Stimulated activated naive CD8-positive, alpha-beta T cell treated with anti-CD3 and anti-CD28 coated beads, Interleukin-15, amount 100 ng/mL, for 72 hours (primary cell): ENCODE measurements around the gene GJA8.
A peak's percentile ranks its signal among the peaks of the same experiment; 100 is the strongest.
"Not testable (repeated sequence)": the region's sequence is repeated elsewhere in the genome, so short reads cannot be mapped to it uniquely, and the experiment has no call there.

ENCODE experiments used
- ATAC-seq: fragments of 150-1000 bp; cut with Tn5 transposase; 2 replicates; pipeline ENCODE4 v1.10.0; 2021; ENCODE audit warnings: mild to moderate bottlenecking, moderate library complexity
- DNase-seq, 2 donors: peaks; one replicate each; pipeline ENCODE4 v3.0.0; 2021 to 2022
- H3K27ac Mint-ChIP-seq, 2 donors: one replicate each; pipeline ENCODE4 v1.8.0; 2022; ENCODE audit warnings: mild to moderate bottlenecking in 2 of 2, mixed read lengths in 2 of 2, moderate library complexity in 2 of 2
- H3K27me3 Mint-ChIP-seq: one replicate; pipeline ENCODE4 v1.8.0; 2022; ENCODE audit warnings: mixed read lengths
- H3K4me1 Mint-ChIP-seq: one replicate; pipeline ENCODE4 v1.8.0; 2022; ENCODE audit warnings: mild to moderate bottlenecking, mixed read lengths
- H3K4me3 Mint-ChIP-seq, 2 donors: one replicate each; pipeline ENCODE4 v1.8.0; 2022; ENCODE audit warnings: mild to moderate bottlenecking in 2 of 2, mixed read lengths in 2 of 2, moderate library complexity in 1 of 2
- H3K9me3 Mint-ChIP-seq, 2 donors: one replicate each; pipeline ENCODE4 v1.8.0; 2022; ENCODE audit warnings: mixed read lengths in 2 of 2

GJA8 gene

DNA sequence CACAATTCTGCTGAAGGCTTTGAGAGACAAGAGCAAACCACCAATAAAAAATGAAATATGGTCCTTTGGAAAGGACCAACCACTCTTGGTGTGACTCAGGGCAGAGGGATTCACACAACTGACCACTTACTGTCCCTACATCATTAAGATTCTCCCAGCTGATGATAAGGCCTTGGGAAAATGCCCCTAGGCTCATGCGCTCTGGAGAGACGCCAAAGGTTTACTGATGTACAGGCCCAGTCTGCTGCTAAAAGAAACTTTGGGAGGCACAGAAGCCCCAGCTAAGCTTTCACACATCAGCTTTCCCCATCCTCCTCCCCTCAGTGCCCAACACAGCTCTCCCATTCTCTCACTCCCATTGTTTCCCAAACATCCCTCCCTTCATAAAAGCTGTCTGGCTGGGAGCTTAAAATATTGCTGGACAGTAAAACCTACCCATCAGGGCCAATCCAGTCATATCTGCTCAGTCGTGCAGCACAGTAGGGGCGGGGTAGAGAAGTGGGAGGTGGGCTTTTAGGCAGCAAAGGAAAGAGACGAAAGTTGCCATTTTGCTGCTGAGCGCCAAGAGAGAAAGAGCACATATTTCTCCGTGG, at the start of gene GJA8:
Gene GJA8, plus strand, starts transcription at position 543 of the 593 bp plus-strand sequence. CDS start 5,161 bp downstream, outside the sequence.
- no peak for ATAC-seq
- peaks cover 7% of the 10 kb centered on the region for H3K4me1 Mint-ChIP-seq

DNA sequence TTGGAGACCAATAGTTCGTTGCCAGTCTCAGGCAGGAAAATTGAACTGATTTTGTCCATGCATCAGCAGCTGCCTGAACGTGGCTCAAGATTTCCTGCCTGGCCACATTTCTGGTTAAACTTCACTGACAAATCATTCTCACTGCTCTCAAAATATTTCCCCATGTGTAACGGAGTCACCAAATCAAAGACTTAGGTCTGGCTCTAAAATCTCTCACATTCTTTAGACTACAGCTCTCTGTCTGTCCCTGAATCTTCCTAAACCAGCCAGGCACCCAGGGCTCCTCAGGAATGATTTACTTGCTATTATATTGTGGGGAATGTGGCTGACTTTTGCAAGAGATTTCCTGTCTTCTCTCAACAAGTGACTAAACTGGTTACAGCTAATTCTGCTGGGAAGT, 49.2 kb upstream of the GJA8 start:
- H3K9me3 Mint-ChIP-seq = no peaks in the 10 kb centered on the region
- DNase-seq = no peak
- no peak overlapping the region for H3K4me3 Mint-ChIP-seq
- H3K4me1 Mint-ChIP-seq = no peaks in the 10 kb centered on the region
- no peak overlapping the region for H3K27ac Mint-ChIP-seq
- ATAC-seq = no peak
- peaks cover 38% of the 10 kb centered on the region for H3K27me3 Mint-ChIP-seq

More for the DNA sequence above, at the start of gene GJA8:
- H3K4me3 Mint-ChIP-seq = no peak within 1 kb of the TSS
- peaks cover 7% of the 10 kb centered on the region for H3K27me3 Mint-ChIP-seq
- H3K9me3 Mint-ChIP-seq = no peaks in the 10 kb centered on the region
- H3K27ac Mint-ChIP-seq = peak within 1 kb of the TSS in 1 of 2 donors; percentile 19
- no peak for DNase-seq

DNA sequence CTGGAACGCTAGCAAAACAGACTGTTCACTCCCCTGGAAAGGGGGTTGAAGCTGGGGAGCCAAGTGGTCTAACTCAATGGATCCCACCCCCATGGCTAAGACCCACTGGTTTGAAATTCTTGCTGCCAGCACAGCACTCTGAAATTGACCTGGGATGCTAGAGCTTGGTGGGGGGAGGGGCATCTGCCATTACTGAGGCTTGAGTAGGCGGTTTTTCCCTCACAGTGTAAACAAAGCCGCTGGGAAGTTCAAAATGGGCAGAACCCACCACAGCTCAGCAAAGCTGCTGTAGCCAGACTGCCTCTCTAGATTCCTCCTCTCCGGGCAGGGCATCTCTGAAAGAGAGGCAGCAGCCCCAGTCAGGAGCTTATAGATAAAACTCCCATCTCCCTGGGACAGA, 47.6 kb upstream of the GJA8 start:
- ATAC-seq, H3K27ac Mint-ChIP-seq, H3K4me1 Mint-ChIP-seq, DNase-seq, H3K4me3 Mint-ChIP-seq, H3K9me3 Mint-ChIP-seq: not testable (repeated sequence)
- peaks cover 38% of the 10 kb centered on the region for H3K27me3 Mint-ChIP-seq

DNA sequence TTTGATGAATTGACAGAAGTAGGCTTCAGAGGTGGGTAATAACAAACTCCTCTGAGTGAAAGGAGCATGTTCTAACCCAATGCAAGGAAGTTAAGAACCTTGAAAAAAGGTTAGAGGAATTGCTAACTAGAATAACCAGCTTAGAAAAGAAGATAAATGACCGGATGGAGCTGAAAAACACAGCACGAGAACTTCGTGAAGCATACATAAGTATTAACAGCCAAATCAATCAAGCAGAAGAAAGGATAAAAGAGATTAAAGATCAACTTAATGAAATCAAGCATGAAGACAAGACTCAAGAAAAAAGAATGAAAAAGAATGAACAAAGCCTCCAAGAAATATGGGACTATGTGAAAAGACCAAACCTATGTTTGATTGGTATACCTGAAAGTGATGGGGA, 46.6 kb upstream of the GJA8 start:
- H3K9me3 Mint-ChIP-seq, H3K4me3 Mint-ChIP-seq, DNase-seq, H3K27ac Mint-ChIP-seq, ATAC-seq, H3K4me1 Mint-ChIP-seq: not testable (repeated sequence)
- H3K27me3 Mint-ChIP-seq = peaks cover 33% of the 10 kb centered on the region

DNA sequence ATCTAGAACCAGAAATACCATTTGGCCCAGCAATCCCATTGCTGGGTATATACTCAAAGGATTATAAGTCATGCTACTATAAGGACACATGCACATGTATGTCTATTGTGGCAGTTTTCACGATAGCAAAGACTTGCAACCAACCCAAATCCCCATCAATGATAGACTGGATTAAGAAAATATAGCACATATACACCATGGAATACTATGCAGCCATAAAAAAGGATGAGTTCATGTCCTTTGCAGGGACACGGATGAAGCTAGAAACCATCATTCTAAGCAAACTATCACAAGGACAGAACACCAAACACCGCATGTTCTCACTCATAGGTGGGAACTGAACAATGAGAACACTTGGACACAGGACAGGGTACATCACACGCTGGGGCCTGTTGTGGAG, 35.4 kb upstream of the GJA8 start:
- not testable (repeated sequence) for H3K27me3 Mint-ChIP-seq, H3K4me1 Mint-ChIP-seq, DNase-seq, H3K9me3 Mint-ChIP-seq, H3K4me3 Mint-ChIP-seq, H3K27ac Mint-ChIP-seq, ATAC-seq

DNA sequence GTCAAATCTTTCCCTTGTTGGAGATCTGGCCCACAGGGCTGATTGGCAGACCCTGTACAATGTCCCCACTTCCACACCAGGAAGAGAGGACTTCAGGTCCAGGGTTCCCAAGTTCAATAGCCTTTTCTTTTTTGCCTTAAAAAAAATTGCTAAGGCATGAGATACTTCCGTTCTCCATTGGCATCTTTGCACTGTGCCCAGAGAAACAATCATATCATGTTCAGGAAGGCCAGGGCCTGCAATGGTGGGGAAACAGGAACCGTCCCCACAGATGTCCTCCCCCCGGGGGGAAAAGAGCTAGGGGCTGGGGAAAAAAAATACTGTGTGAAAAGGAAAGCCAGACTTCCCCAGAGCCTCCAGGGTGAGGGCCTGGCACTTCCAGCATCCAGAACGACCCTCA, 24.6 kb upstream of the GJA8 start:
- DNase-seq (no peak), ATAC-seq (no peak)
- Mint-ChIP-seq H3K9me3 (peaks cover 0 to 7% of the 10 kb centered on the region in 2 donors), H3K4me1 (no peaks in the 10 kb centered on the region), H3K27ac (no peak overlapping the region), H3K27me3 (peaks cover 17% of the 10 kb centered on the region), H3K4me3 (no peak overlapping the region)

DNA sequence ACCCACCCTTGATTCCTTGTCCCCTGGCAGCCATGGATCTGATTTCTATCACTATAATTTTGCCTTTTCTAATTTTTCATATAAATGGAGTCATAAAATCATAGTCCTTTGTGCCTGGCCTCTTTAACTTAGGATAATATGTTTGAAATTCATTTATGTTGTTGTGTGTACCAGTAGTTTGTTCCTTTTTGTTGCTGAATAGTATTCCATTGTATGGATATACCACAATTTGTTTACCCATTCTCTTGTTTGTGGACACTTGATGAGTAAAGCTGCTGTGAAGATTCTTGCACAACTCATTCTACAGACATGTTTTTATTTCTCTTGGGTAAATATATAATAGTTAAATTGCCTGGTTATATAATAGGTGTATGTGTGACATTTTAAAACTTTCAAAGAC, 22.7 kb upstream of the GJA8 start:
- H3K27me3 Mint-ChIP-seq = peaks cover 17% of the 10 kb centered on the region

DNA sequence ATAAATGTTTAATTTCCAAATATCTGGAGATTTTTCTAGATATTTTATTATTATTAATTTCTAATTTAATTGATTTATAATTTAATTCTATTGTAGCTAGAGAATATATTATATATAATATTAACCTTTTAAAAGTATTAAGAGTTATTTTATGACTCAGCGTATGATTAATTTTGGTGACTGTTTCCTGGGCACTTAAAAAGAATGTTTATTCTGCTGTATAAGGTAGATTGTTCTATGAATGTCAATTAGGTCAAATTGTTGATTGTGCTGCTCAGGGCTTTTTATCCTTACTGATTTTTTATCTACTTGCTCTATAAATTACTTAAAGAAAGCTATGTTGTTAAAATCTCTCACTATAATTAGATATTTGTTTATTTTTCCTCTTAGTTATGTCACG, 20.1 kb upstream of the GJA8 start:
- peaks cover 0 to 7% of the 10 kb centered on the region in 2 donors for H3K9me3 Mint-ChIP-seq
- no peaks in the 10 kb centered on the region for H3K4me1 Mint-ChIP-seq
- H3K4me3 Mint-ChIP-seq = no peak overlapping the region
- DNase-seq (no peak), ATAC-seq (no peak)
- no peak overlapping the region for H3K27ac Mint-ChIP-seq
- H3K27me3 Mint-ChIP-seq = peaks cover 8% of the 10 kb centered on the region

More for the DNA sequence above, 22.7 kb upstream of the GJA8 start:
- peaks cover 0 to 7% of the 10 kb centered on the region in 2 donors for H3K9me3 Mint-ChIP-seq
- H3K27ac Mint-ChIP-seq = no peak overlapping the region
- H3K4me3 Mint-ChIP-seq = no peak overlapping the region
- DNase-seq = no peak
- no peaks in the 10 kb centered on the region for H3K4me1 Mint-ChIP-seq
- no peak for ATAC-seq

DNA sequence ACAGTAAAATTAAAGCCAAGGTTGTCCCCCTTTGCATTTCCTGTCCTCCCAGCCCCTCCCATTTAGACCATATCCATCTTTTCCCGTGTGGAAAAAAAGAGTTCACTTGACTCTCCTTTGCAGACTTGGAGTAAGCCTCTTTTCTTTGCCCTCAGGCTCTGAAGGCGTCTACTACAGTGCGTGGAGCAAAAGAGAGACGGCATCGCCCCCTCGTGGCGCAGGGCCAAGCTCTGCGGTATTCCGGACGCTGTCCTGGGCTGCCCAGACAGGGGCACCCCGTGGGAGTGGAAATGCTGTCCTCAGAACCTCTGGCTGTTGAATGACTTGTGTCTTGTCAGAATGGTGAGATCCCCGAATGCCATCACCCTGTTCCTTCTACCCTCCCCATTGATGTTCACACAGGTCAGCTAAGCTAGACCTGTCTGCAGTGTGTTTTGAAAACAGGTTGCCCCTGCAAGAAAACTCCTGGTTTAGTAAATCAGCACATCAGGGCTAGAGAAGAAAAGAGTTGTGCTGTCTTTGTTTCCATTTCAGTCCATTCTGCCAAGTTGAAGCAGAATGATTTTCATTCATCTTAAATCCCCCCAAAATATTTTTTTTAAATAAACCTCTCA, 12.3 kb upstream of the GJA8 start:
- ATAC-seq (peak; percentile 92), DNase-seq (peak; percentile 52 to 64)
- H3K4me1 Mint-ChIP-seq = peaks cover 5% of the 10 kb centered on the region
- no peaks in the 10 kb centered on the region for H3K9me3 Mint-ChIP-seq
- peak overlapping the region in 1 of 2 donors; percentile 83 for H3K27ac Mint-ChIP-seq
- no peak overlapping the region for H3K4me3 Mint-ChIP-seq
- H3K27me3 Mint-ChIP-seq = no peaks in the 10 kb centered on the region

DNA sequence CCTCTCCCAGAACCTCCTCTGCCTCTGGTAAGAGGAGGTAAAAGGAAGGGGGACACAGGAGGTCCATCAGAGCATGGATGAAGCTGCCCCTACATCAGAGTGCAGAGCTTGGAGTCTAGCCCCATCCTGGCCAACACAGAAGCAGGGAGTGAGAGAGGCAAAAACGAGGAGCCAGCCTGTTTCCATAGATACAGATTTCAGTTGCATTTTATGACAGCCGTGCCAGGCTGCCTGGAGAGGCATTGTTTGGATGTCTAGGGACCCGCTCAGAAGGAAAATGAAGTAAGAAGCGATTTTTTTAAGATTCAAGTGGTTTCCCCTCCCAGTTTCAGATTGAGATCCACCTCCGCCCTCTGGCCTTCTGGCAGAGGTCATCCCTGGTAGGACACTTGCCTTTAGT, 11.5 kb upstream of the GJA8 start:
- no peak overlapping the region for H3K27ac Mint-ChIP-seq
- ATAC-seq (no peak), DNase-seq (no peak)
- H3K4me3 Mint-ChIP-seq = no peak overlapping the region
- no peaks in the 10 kb centered on the region for H3K9me3 Mint-ChIP-seq
- no peaks in the 10 kb centered on the region for H3K27me3 Mint-ChIP-seq
- H3K4me1 Mint-ChIP-seq = peaks cover 5% of the 10 kb centered on the region

DNA sequence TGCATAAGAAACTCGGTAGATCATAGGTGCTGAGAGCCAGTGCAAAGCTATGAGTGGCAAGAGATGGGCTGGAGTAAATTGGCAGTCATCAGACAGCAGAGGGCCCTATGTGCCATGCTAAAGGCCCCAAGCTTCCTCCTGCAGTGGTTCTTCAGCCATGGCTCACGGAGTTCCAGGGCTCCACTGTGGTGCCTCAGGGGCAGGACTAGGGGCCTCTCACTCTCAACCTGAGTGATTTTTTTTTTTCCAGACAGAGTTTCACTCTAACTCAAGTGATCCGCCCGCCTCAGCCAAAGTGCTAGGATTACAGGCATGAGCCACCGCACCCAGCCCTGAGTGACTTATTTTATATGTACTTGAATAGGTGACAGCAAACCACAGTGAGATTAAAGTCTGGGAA, 10.4 kb upstream of the GJA8 start:
- peak in 1 of 2 donors; percentile 17 for DNase-seq
- no peak overlapping the region for H3K4me3 Mint-ChIP-seq

DNA sequence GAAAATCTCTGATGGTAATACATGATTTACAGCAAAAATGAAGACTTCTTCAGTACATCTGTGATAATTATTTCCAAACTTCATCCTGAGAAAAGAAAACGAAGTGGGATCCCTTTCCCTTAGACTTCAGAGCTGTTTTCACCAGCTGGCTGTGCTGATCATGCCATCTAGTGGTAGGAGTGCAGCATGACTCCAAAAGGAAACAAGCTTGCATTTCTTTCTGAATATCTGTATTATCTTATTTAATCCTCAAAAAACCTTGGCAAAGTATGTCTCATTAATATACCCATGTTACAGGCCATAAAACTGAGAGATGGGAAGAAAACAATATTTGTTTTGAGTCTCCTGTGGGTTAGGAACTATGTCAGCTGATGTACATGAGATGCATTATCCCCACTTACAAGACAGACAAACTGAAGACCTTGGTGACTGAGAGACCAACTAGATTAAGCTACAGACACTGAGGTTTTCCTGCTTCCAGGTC, 9.8 kb upstream of the GJA8 start:
- no peaks in the 10 kb centered on the region for H3K27me3 Mint-ChIP-seq
- peaks cover 5% of the 10 kb centered on the region for H3K4me1 Mint-ChIP-seq
- ATAC-seq (no peak), DNase-seq (peak; percentile 13 to 32)
- no peak overlapping the region for H3K4me3 Mint-ChIP-seq
- no peak overlapping the region for H3K27ac Mint-ChIP-seq
- H3K9me3 Mint-ChIP-seq = no peaks in the 10 kb centered on the region

More for the DNA sequence above, 10.4 kb upstream of the GJA8 start:
- Mint-ChIP-seq H3K27me3 (no peaks in the 10 kb centered on the region), H3K4me1 (peaks cover 5% of the 10 kb centered on the region), H3K9me3 (no peaks in the 10 kb centered on the region), H3K27ac (no peak overlapping the region)
- peak; percentile 77 for ATAC-seq

DNA sequence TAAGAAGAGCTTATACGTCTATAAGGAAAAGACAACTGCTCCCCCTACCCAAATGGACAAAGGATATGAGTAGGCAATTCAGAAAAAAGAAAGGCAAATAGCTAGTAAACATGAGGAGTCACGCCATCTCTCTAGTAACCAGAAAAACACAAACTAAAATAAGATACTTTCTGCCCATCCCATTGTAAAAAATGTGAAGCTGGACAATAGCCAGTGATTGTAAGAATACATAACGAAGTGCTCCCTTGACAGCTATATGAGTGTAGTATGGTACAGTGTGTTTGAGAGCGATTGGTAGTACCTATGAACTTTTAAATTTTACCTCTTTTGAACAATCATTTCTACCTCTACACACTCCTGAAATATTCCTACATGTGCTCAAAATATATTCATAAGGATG, 7.5 kb upstream of the GJA8 start:
- DNase-seq = no peak
- Mint-ChIP-seq H3K9me3 (no peaks in the 10 kb centered on the region), H3K27ac (no peak overlapping the region), H3K4me1 (peaks cover 4% of the 10 kb centered on the region), H3K4me3 (no peak overlapping the region), H3K27me3 (no peaks in the 10 kb centered on the region)
- ATAC-seq = no peak

DNA sequence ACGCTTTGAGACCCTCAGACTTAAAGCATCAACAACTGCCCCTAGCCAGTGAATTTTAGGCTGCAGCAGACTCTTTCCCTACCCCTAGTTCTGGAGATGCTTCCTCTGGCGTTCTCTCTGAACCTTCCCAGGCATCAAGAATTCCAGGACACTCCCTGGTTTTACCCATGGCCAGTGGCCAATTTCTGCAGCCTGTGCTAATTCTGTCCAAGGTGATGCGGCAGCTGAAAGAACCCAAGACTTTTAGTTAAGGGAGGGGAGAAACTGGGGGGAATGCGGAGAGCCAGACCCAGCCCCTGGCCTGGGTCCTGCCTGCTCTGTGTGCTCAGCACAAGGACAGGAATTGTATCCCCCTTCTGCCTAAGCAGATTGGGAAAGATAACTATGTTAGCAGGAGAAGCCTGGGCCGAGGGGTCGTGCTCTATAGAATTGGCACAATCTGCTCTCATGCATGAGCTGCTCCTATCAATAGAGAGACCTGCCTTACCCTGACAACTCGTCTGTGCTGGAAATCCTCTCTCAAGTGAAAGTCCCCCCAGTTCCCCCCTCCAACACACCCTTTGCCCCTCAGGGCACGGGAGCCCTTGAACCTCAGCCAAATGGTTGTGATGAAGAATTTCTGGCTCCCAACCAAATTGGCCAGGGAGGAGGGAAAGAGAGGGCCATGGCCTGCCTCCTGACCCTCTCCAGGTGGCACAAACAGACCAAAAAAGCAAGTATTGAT, 5.4 kb upstream of the GJA8 start:
- no peaks in the 10 kb centered on the region for H3K27me3 Mint-ChIP-seq
- no peaks in the 10 kb centered on the region for H3K9me3 Mint-ChIP-seq
- H3K27ac Mint-ChIP-seq = no peak overlapping the region
- ATAC-seq (no peak), DNase-seq (no peak)
- no peaks in the 10 kb centered on the region for H3K4me1 Mint-ChIP-seq
- no peak overlapping the region for H3K4me3 Mint-ChIP-seq

DNA sequence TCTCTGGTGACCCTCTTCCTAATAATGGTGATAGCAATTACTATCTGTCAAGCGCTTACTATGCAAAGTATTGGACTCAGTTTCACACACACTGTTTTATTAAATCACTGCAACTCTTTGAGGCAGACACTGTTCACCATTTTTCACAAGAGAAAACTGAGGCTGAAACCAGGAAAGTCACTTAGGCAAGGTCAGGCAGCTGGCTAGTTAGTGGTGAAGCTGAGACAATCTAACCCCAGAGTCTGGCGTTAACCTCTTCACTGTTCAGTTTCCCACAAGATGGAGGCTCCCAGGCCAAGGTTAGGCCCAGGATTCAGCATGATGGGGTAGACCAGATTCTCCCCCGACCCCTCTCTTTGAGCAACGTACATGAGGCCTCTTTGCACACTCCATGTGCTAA, 4.8 kb upstream of the GJA8 start:
- no peak for DNase-seq
- no peak for ATAC-seq
- H3K27ac Mint-ChIP-seq = no peak overlapping the region
- H3K9me3 Mint-ChIP-seq = no peaks in the 10 kb centered on the region
- no peaks in the 10 kb centered on the region for H3K27me3 Mint-ChIP-seq
- no peaks in the 10 kb centered on the region for H3K4me1 Mint-ChIP-seq
- no peak overlapping the region for H3K4me3 Mint-ChIP-seq

DNA sequence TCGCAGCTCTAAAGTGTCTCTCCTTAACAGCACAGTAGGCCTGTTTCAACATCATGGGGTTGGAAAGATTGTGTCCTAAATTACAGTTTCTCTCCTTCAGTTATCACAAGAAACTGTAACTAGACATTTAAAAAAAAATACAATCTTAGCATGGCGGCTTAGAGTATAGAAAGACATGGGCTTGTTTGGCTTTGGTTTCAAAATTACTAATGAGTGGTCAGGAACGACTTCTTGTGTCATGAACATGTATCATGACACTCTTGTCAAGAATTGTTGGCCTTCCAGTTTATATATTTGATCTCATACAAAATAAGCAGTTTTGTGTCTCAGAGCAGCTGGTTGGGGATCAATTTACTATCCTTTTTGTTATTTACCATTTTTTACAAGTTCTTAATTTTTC, 2.1 kb downstream of the GJA8 start:
- no peaks in the 10 kb centered on the region for H3K9me3 Mint-ChIP-seq
- peaks cover 7% of the 10 kb centered on the region for H3K27me3 Mint-ChIP-seq
- DNase-seq = no peak
- no peak overlapping the region for H3K27ac Mint-ChIP-seq
- ATAC-seq = no peak
- H3K4me3 Mint-ChIP-seq = no peak overlapping the region
- peaks cover 7% of the 10 kb centered on the region for H3K4me1 Mint-ChIP-seq
